ENCODE data around the gene PLCB4.

Gene PLCB4

DNA sequence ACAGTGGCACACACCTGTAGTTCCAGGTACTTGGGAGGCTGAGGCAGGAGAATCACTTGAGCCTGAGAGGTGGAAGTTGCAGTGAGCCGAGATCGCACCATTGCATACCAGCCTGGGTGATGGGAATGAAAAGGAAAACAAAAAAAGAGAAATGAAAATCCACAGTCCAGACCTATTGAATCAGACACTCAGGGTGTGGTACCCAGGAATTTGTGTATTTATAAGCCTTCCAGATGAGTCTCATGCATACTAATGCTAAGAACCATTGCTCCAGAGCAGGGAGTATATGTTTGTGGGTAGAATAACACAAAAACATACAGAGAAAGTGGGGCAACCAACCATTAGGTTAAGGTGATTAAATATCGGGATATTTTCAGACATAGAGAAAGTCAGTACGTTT, 36.1 kb upstream of the PLCB4 start:
- Histone ChIP-seq H3K4me3 (ENCODE audit: low read depth, low read length) (no peak overlapping the region), H3K27ac (no peak overlapping the region), H3K36me3 (no peaks in the 10 kb centered on the region), H3K27me3 (ENCODE audit: insufficient read depth, low read depth, severe bottlenecking) (no peaks in the 10 kb centered on the region), H3K9me3 (ENCODE audit: severe bottlenecking) (no peaks in the 10 kb centered on the region)
- DNase-seq, result no peak
- TF ChIP-seq, protein P1, sequence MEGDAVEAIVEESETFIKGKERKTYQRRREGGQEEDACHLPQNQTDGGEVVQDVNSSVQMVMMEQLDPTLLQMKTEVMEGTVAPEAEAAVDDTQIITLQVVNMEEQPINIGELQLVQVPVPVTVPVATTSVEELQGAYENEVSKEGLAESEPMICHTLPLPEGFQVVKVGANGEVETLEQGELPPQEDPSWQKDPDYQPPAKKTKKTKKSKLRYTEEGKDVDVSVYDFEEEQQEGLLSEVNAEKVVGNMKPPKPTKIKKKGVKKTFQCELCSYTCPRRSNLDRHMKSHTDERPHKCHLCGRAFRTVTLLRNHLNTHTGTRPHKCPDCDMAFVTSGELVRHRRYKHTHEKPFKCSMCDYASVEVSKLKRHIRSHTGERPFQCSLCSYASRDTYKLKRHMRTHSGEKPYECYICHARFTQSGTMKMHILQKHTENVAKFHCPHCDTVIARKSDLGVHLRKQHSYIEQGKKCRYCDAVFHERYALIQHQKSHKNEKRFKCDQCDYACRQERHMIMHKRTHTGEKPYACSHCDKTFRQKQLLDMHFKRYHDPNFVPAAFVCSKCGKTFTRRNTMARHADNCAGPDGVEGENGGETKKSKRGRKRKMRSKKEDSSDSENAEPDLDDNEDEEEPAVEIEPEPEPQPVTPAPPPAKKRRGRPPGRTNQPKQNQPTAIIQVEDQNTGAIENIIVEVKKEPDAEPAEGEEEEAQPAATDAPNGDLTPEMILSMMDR (IDR thresholded peaks at IDR 0.05; ENCODE audit: low read depth, low read length), result no peak

DNA sequence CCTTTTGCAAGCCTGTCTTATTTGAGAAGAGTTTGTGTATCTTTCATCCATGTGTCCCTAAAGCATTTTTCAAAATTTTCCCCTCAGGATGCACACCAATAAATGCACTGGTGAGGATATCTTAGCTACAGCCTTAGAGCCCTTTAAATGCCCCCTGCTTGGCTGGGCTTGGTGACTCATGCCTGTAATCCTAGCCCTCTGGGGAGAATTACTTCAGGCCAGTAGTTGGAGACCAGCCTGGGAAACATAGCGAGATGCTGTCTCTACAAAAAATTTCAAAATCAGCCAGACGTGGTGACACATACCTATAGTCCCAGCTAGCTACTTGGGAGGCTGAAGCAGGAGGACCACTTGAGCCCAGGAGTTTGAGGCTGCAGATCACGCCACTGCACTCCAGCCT, 33.8 kb upstream of the PLCB4 start:
- TF ChIP-seq, protein P1 (IDR thresholded peaks at IDR 0.05; ENCODE audit: low read depth, low read length), result no peak
- Histone ChIP-seq H3K9me3 (ENCODE audit: severe bottlenecking) (no peaks in the 10 kb centered on the region), H3K27ac (no peak overlapping the region), H3K36me3 (no peaks in the 10 kb centered on the region), H3K27me3 (ENCODE audit: insufficient read depth, low read depth, severe bottlenecking) (no peaks in the 10 kb centered on the region), H3K4me3 (ENCODE audit: low read depth, low read length) (no peak overlapping the region)
- DNase-seq, result no peak

DNA sequence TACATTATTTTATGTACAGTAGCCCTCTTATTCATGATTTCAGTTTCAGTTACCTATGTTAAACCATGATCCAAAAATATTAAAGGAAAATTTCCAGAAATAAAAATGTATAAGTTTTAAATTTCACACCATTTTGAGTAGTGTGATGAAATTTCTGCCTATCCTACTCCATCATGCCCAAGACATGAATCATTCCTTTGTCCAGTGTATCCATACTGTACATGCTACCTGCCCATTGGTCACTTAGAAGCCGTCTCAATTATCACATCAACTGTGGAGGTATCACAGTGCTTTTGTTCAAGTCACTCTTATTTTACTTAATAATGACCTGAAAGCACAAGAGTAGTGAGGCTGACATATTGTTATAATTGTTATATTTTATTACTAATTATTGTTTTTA, 32.3 kb upstream of the PLCB4 start:
- H3K4me3 ChIP-seq (ENCODE audit: low read depth, low read length), result no peak overlapping the region
- TF ChIP-seq, protein P1 (IDR thresholded peaks at IDR 0.05; ENCODE audit: low read depth, low read length), result no peak
- H3K27me3 ChIP-seq (ENCODE audit: insufficient read depth, low read depth, severe bottlenecking), result no peaks in the 10 kb centered on the region
- H3K36me3 ChIP-seq, result no peaks in the 10 kb centered on the region
- no peak overlapping the region for H3K27ac ChIP-seq
- no peaks in the 10 kb centered on the region for H3K9me3 ChIP-seq (ENCODE audit: severe bottlenecking)
- DNase-seq, result no peak

DNA sequence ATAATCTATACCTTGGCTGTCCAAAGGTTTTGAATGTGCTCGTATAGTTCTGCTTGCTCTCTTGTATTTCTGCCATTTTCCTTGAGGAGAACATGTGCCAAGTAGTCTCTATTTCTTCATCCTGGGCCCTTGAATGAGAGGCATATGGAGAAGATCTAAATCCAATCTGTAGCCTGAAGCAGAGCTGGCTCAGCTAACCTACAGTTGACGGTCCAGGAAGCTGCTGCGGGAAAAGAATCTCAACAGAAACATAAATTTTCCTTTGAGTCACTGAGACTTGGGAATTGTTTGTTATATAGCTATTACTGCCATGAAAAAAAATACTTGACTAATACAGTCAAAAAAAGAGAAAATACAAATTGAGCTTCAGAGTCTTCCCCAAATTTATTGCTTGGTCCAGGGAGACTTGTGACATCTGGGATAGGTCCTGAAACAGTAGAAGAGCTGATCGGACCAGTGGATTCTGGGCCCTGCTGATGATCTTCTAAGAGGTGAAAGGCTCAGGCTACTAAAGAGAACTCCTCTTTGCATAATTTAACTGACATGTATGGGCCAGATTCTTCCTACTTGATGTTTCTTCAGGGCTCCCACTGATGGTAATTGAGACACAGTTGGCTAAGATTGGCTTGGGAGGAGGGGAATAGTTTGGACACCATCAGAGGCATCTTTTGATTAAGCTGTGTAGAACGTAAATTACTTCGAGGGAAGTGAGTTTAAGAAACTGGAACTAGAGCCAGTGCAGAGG, 29.9 kb upstream of the PLCB4 start:
- Histone ChIP-seq H3K4me3 (ENCODE audit: low read depth, low read length) (no peak overlapping the region), H3K27me3 (ENCODE audit: insufficient read depth, low read depth, severe bottlenecking) (no peaks in the 10 kb centered on the region), H3K27ac (no peak overlapping the region), H3K9me3 (ENCODE audit: severe bottlenecking) (no peaks in the 10 kb centered on the region), H3K36me3 (no peaks in the 10 kb centered on the region)
- TF ChIP-seq, protein P1 (IDR thresholded peaks at IDR 0.05; ENCODE audit: low read depth, low read length), result no peak
- DNase-seq, result no peak

DNA sequence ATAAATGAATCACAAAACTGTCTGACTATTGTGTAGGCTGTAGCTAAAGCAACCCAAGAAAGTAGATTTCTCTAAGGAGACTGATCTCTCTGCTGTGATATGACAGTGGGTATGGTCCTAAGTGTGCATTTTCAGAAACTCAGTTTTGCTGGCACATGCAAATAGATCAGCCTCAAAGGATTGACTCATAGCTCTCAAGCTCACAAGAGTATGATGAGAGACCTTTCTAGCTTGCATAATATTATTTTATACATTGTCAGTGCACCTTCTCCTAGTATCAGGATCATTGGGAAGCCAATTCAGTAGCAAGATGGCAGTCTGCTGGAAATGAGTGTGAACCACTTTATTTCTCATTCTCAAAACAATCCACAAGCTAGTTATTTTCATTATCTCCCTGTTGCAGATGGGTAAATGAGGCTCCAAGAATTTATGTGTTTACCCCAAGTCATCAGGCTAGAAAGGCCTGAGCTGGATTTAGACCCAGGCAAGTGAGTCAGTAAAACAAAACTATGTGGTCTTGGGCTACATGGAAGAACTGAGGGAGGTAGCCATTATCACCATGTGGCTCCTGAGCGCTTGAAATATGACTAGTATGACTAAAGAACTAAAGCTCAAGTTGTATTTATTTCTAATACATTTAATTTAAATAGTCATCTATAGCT, 27.9 kb upstream of the PLCB4 start:
- Histone ChIP-seq H3K27me3 (ENCODE audit: insufficient read depth, low read depth, severe bottlenecking) (no peaks in the 10 kb centered on the region), H3K27ac (no peak overlapping the region), H3K9me3 (ENCODE audit: severe bottlenecking) (no peaks in the 10 kb centered on the region), H3K4me3 (ENCODE audit: low read depth, low read length) (no peak overlapping the region), H3K36me3 (no peaks in the 10 kb centered on the region)
- DNase-seq, result no peak
- TF ChIP-seq, protein P1 (IDR thresholded peaks at IDR 0.05; ENCODE audit: low read depth, low read length), result no peak
